ENCODE data around the gene HSPG2. TPM values are rescaled to one million over a fixed set of nuclear protein-coding genes. Genes with fewer than 3 reads are reported as not detected.

HSPG2 gene
- total and polyA plus RNA-seq, 9 of the 15 experiments (the other 6 are each of a cell fraction or from before 2014, with no cell fraction given) = 0.14 to 160 (median 15.7) TPM

- TF ChIP-seq ARID1B (IDR thresholded peaks at IDR 0.05) = peak; percentile 95
- no peak for TF ChIP-seq GABPB1 (CRISPR knock-in tag; IDR thresholded peaks at IDR 0.05)
- TF ChIP-seq PPARD (CRISPR knock-in tag; IDR thresholded peaks at IDR 0.05) = no peak
- TF ChIP-seq ZNF239 (CRISPR knock-in tag; IDR thresholded peaks at IDR 0.05) = no peak
- TF ChIP-seq DIDO1 (tag; IDR thresholded peaks at IDR 0.05; ENCODE audit: low read depth) = no peak
- TF ChIP-seq NFATC3 (IDR thresholded peaks at IDR 0.05) = no peak
- no peak for TF ChIP-seq SETDB1 (IDR thresholded peaks at IDR 0.05; ENCODE audit: low read length)
- TF ChIP-seq HDGF (IDR thresholded peaks at IDR 0.05) = no peak
- TF ChIP-seq ZNF696 (CRISPR knock-in tag; conservative IDR thresholded peaks at IDR 0.05) = no peak
- no peak for TF ChIP-seq HNRNPH1 (optimal IDR thresholded peaks at IDR 0.05; ENCODE audit: low read depth, low read length)
- TF ChIP-seq, protein P1, sequence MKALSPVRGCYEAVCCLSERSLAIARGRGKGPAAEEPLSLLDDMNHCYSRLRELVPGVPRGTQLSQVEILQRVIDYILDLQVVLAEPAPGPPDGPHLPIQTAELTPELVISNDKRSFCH (CRISPR knock-in tag; IDR thresholded peaks at IDR 0.05) = no peak
- TF ChIP-seq, protein P1 (tag; IDR thresholded peaks at IDR 0.05) = no peak; the same call in none of the 2 replicates
- TF ChIP-seq ZNF175 (CRISPR knock-in tag; IDR thresholded peaks at IDR 0.05; ENCODE audit: low read depth) = peak; percentile 76
- TF ChIP-seq NR2C1 (IDR thresholded peaks at IDR 0.05) = no peak
- 0 out of 2 replicates have a peak, but pooled peaks have one; percentile 14 for TF ChIP-seq NR2C1 (tag; IDR thresholded peaks at IDR 0.05)
- TF ChIP-seq SP2 (IDR thresholded peaks at IDR 0.05; ENCODE audit: extremely low read depth, low read depth, low read length, poor library complexity, severe bottlenecking) = no peak
- TF ChIP-seq ILF3 (IDR thresholded peaks at IDR 0.05; ENCODE audit: borderline replicate concordance) = no peak
- no peak for TF ChIP-seq NR4A1 (CRISPR knock-in tag; IDR thresholded peaks at IDR 0.05)
- TF ChIP-seq NR4A1 (tag; IDR thresholded peaks at IDR 0.05) = peak; percentile 84
- TF ChIP-seq BRF2 (IDR thresholded peaks at IDR 0.05; ENCODE audit: borderline replicate concordance, insufficient read depth, insufficient read length) = no peak
- TF ChIP-seq SNRNP70 (optimal IDR thresholded peaks at IDR 0.05; ENCODE audit: low read depth, low read length) = no peak
- TF ChIP-seq HNRNPL (IDR thresholded peaks at IDR 0.05; ENCODE audit: low read depth, low read length) = 0 out of 2 replicates have a peak, but pooled peaks have one; percentile 11
- TF ChIP-seq NFE2 (IDR thresholded peaks at IDR 0.05; ENCODE audit: low read depth) = peak; percentile 31; the same call in 1 of the 2 replicates
- TF ChIP-seq, protein P2, sequence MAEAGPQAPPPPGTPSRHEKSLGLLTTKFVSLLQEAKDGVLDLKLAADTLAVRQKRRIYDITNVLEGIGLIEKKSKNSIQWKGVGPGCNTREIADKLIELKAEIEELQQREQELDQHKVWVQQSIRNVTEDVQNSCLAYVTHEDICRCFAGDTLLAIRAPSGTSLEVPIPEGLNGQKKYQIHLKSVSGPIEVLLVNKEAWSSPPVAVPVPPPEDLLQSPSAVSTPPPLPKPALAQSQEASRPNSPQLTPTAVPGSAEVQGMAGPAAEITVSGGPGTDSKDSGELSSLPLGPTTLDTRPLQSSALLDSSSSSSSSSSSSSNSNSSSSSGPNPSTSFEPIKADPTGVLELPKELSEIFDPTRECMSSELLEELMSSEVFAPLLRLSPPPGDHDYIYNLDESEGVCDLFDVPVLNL (CRISPR knock-in tag; IDR thresholded peaks at IDR 0.05; ENCODE audit: low read depth) = 0 out of 2 replicates have a peak, but pooled peaks have one; percentile 13
- TF ChIP-seq ZNF79 (CRISPR knock-in tag; IDR thresholded peaks at IDR 0.05; ENCODE audit: low read depth) = no peak
- TF ChIP-seq, protein P3, sequence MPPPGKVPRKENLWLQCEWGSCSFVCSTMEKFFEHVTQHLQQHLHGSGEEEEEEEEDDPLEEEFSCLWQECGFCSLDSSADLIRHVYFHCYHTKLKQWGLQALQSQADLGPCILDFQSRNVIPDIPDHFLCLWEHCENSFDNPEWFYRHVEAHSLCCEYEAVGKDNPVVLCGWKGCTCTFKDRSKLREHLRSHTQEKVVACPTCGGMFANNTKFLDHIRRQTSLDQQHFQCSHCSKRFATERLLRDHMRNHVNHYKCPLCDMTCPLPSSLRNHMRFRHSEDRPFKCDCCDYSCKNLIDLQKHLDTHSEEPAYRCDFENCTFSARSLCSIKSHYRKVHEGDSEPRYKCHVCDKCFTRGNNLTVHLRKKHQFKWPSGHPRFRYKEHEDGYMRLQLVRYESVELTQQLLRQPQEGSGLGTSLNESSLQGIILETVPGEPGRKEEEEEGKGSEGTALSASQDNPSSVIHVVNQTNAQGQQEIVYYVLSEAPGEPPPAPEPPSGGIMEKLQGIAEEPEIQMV (tag; conservative IDR thresholded peaks at IDR 0.05; ENCODE audit: low read depth) = no peak
- TF ChIP-seq TAF7 (tag; IDR thresholded peaks at IDR 0.05) = no peak
These were observed 20.5 kb downstream of the HSPG2 start (continued) for GRCh38 chr1:21916447-21917238.
